ENCODE measurements around the gene NKD1. TPM values are rescaled to one million over a fixed set of nuclear protein-coding genes. Genes with fewer than 3 reads are reported as not detected.
"Not testable (repeated sequence)": the region's sequence is repeated elsewhere in the genome, so short reads cannot be mapped to it uniquely, and the experiment has no call there.

NKD1 gene
- total RNA-seq, 2 donors from 2014 or later, result 7.0 to 13.8 TPM

- WGBS, result 87% methylated on average over 2 of the region's 2 CpGs
- Histone ChIP-seq H3K27ac (no peak overlapping the region), H3K36me3 (no peaks in the 10 kb centered on the region), H3K4me1 (replicated peaks) (no peaks in the 10 kb centered on the region), H3K4me3 (no peak overlapping the region), H3K27me3 (replicated peaks; ENCODE audit: insufficient read depth) (no peaks in the 10 kb centered on the region), H3K9me3 (no peaks in the 10 kb centered on the region)
- TF ChIP-seq POLR2A (IDR thresholded peaks at IDR 0.05), result no peak
- no peak for TF ChIP-seq CTCF (IDR thresholded peaks at IDR 0.05)
- TF ChIP-seq POLR2AphosphoS5 (IDR thresholded peaks at IDR 0.05), result no peak
- intact Hi-C loops (cut with DNase I), result no loop called here
- DNase-seq (ENCODE audit: low spot score), result no peak
Observed at GRCh38 chr16:50501251-50501650, 46.9 kb upstream of the NKD1 start.

GRCh38 chr16:50501986-50502615 is 46.1 kb upstream of the NKD1 start:
- intact Hi-C loops (cut with DNase I), result no loop called here
- Histone ChIP-seq H3K4me1 (replicated peaks) (no peaks in the 10 kb centered on the region), H3K27me3 (replicated peaks; ENCODE audit: insufficient read depth) (no peaks in the 10 kb centered on the region), H3K27ac (no peak overlapping the region), H3K36me3 (no peaks in the 10 kb centered on the region), H3K4me3 (no peak overlapping the region), H3K9me3 (no peaks in the 10 kb centered on the region)
- TF ChIP-seq CTCF (IDR thresholded peaks at IDR 0.05) (no peak), POLR2A (IDR thresholded peaks at IDR 0.05) (no peak), POLR2AphosphoS5 (IDR thresholded peaks at IDR 0.05) (no peak)
- 94% methylated on average over 5 of the region's 5 CpGs for WGBS
- no peak for DNase-seq (ENCODE audit: low spot score)

- DNase-seq (ENCODE audit: low spot score), result no peak
- Histone ChIP-seq H3K27ac (no peak overlapping the region), H3K36me3 (no peaks in the 10 kb centered on the region), H3K4me1 (replicated peaks) (no peaks in the 10 kb centered on the region), H3K27me3 (replicated peaks; ENCODE audit: insufficient read depth) (no peaks in the 10 kb centered on the region), H3K4me3 (no peak overlapping the region), H3K9me3 (no peaks in the 10 kb centered on the region)
- intact Hi-C loops (cut with DNase I), result no loop called here
- TF ChIP-seq CTCF (IDR thresholded peaks at IDR 0.05), result no peak
- no peak for TF ChIP-seq POLR2A (IDR thresholded peaks at IDR 0.05)
- TF ChIP-seq POLR2AphosphoS5 (IDR thresholded peaks at IDR 0.05), result no peak
- 44% methylated on average over 10 of the region's 10 CpGs for WGBS
Observed at GRCh38 chr16:50502616-50503011, 45.6 kb upstream of the NKD1 start.

GRCh38 chr16:50503868-50504531 is 44.2 kb upstream of the NKD1 start:
- DNase-seq (ENCODE audit: low spot score); H3K36me3 ChIP-seq; H3K9me3 ChIP-seq; H3K27me3 ChIP-seq (replicated peaks; ENCODE audit: insufficient read depth); H3K4me3 ChIP-seq; H3K4me1 ChIP-seq (replicated peaks); intact Hi-C loops (cut with DNase I); H3K27ac ChIP-seq: not testable (repeated sequence)
- WGBS, result 75% methylated on average over 8 of the region's 8 CpGs

- DNase-seq (ENCODE audit: low spot score), result no peak
- Histone ChIP-seq H3K9me3 (no peaks in the 10 kb centered on the region), H3K27ac (no peak overlapping the region), H3K4me3 (no peak overlapping the region), H3K27me3 (replicated peaks; ENCODE audit: insufficient read depth) (no peaks in the 10 kb centered on the region), H3K36me3 (no peaks in the 10 kb centered on the region), H3K4me1 (replicated peaks) (no peaks in the 10 kb centered on the region)
- 83% methylated on average over 5 of the region's 5 CpGs for WGBS
- intact Hi-C loops (cut with DNase I), result no loop called here
- TF ChIP-seq CTCF (IDR thresholded peaks at IDR 0.05) (no peak), POLR2A (IDR thresholded peaks at IDR 0.05) (no peak), POLR2AphosphoS5 (IDR thresholded peaks at IDR 0.05) (no peak)
Observed at GRCh38 chr16:50505115-50505514, 43.1 kb upstream of the NKD1 start.
